Measurements from ENCODE around the gene DEPP1. TPM values are rescaled to one million over a fixed set of nuclear protein-coding genes. Genes with fewer than 3 reads are reported as not detected.

Gene DEPP1
- total and polyA plus RNA-seq, 2 donors (not counting 1 experiment from before 2014, with no cell fraction given) = not detected

DNA sequence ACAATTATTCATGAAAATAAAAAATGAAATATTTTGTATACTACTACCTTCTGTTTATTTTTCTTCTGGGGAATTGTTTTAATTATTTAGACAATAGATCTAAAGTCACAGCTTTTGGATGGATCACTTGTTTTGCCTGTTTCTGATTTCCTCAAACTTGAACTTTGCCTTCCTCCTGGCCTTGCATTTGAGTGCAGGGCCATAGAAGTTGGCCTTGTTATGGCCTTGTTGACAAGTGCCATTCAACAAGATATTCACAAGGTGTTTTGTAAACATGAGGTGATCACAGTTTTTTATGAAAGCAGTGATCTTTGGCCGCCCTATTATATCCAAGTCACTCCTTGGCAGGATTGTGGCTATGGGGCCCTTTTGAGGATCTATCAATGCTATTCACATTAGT lies 26.7 kb upstream of the DEPP1 start:
- H3K79me2 ChIP-seq (ENCODE audit: control insufficient read depth, insufficient read depth, low read length) = peaks cover 15% of the 10 kb centered on the region
- H3K4me1 ChIP-seq (ENCODE audit: control insufficient read depth in 2 of 2, insufficient read depth in 2 of 2, low read length in 2 of 2) = peaks cover 11 to 12% of the 10 kb centered on the region in 2 donors
- no peak overlapping the region for H3K27ac ChIP-seq (ENCODE audit: low read length in 2 of 2)
- H3K4me2 ChIP-seq (replicated peaks; ENCODE audit: low read depth, low read length, poor library complexity, severe bottlenecking) = no peak overlapping the region
- no peaks in the 10 kb centered on the region for H3K9me3 Mint-ChIP-seq (ENCODE audit: insufficient read depth)
- no peak overlapping the region for H3K4me3 Mint-ChIP-seq
- ChIA-PET POLR2A (no interaction called here), CTCF (interaction anchor here (1.2 to 1.5 kb wide), 2 partner anchors 10 to 72 kb away, joined by 3 to 4 read pairs; no protein-coding TSS in a partner anchor)
- ATAC-seq (ENCODE audit: low read depth) = no peak
- H3K27ac Mint-ChIP-seq = no peak overlapping the region
- H4K20me1 ChIP-seq (ENCODE audit: control insufficient read depth, insufficient read depth, low read length, poor library complexity, severe bottlenecking) = peaks cover 5% of the 10 kb centered on the region
- no peak overlapping the region for H2AFZ ChIP-seq (ENCODE audit: insufficient read depth, low read depth, low read length, poor library complexity, severe bottlenecking)
- peaks cover 19% of the 10 kb centered on the region for H3K4me1 Mint-ChIP-seq
- no peaks in the 10 kb centered on the region for H3K27me3 ChIP-seq (replicated peaks in 1 of 4; ENCODE audit: control extremely low read depth in 1 of 4, control insufficient read depth in 3 of 4, insufficient read depth in 4 of 4, low read length in 3 of 4)
- TF ChIP-seq, protein P1, sequence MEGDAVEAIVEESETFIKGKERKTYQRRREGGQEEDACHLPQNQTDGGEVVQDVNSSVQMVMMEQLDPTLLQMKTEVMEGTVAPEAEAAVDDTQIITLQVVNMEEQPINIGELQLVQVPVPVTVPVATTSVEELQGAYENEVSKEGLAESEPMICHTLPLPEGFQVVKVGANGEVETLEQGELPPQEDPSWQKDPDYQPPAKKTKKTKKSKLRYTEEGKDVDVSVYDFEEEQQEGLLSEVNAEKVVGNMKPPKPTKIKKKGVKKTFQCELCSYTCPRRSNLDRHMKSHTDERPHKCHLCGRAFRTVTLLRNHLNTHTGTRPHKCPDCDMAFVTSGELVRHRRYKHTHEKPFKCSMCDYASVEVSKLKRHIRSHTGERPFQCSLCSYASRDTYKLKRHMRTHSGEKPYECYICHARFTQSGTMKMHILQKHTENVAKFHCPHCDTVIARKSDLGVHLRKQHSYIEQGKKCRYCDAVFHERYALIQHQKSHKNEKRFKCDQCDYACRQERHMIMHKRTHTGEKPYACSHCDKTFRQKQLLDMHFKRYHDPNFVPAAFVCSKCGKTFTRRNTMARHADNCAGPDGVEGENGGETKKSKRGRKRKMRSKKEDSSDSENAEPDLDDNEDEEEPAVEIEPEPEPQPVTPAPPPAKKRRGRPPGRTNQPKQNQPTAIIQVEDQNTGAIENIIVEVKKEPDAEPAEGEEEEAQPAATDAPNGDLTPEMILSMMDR (IDR thresholded peaks at IDR 0.05) = no peak
- TF ChIP-seq EZH2 (IDR thresholded peaks at IDR 0.05; ENCODE audit: borderline replicate concordance, insufficient read depth, low read depth, low read length, poor library complexity, severe bottlenecking) = no peak
- DNase-seq = no peak
- peaks cover 8 to 19% of the 10 kb centered on the region in 2 experiments for H3K36me3 ChIP-seq (replicated peaks in 1 of 2; ENCODE audit: control extremely low read depth in 1 of 2, control insufficient read depth in 1 of 2, extremely low read depth in 1 of 2, insufficient read depth in 2 of 2, low read length in 1 of 2)
- no peak overlapping the region for H3K9ac ChIP-seq (ENCODE audit: low read length)
- H3K9me3 ChIP-seq (ENCODE audit: control extremely low read depth in 1 of 3, control insufficient read depth in 2 of 3, insufficient read depth in 1 of 3, low read length in 2 of 3) = peaks cover 4 to 10% (median 10%) of the 10 kb centered on the region in 3 donors
- WGBS (ENCODE audit: insufficient coverage) = no CpG with 5 or more reads among the region's 1 CpG
- no peaks in the 10 kb centered on the region for H3K27me3 Mint-ChIP-seq
- H3K4me3 ChIP-seq (ENCODE audit: control extremely low read depth in 1 of 5, extremely low read depth in 1 of 5, insufficient read depth in 1 of 5, low read depth in 2 of 5, low read length in 4 of 5) = no peak overlapping the region
- intact Hi-C loops (cut with micrococcal nuclease) = loop anchor here (10.0 kb wide), 2 partner anchors 370 to 1360 kb away; partner anchors contain the start of genes ALOX5 and ZNF32

DNA sequence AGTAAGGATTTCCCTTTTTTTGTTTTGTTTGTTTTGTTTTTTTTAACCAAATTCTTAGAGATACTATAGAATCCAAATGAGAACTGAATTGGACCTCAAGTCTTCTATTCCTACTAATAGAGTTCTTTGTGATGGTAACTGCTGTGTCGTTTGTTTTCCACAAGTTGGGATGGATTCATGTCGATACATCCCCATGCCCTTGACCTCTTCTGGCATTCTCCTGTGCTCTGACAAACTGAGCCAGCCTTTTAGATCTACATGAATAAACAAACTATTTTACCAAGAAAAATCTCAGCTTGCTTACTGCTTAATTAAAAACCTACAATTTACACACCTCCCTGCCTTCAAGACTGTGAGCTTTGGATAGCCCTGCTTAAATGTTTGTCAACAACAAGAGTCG lies 26.1 kb upstream of the DEPP1 start:
- H3K79me2 ChIP-seq (ENCODE audit: control insufficient read depth, insufficient read depth, low read length) = peaks cover 17% of the 10 kb centered on the region
- no peak overlapping the region for H3K9ac ChIP-seq (ENCODE audit: low read length)
- ChIA-PET CTCF (interaction anchor here (1.2 kb wide), 1 partner anchor 72 kb away, joined by 4 read pairs; no protein-coding TSS in a partner anchor), POLR2A (no interaction called here)
- Mint-ChIP-seq H3K4me3 (no peak overlapping the region), H3K9me3 (ENCODE audit: insufficient read depth) (no peaks in the 10 kb centered on the region), H3K27ac (no peak overlapping the region), H3K4me1 (peaks cover 25% of the 10 kb centered on the region), H3K27me3 (no peaks in the 10 kb centered on the region)
- peaks cover 15 to 16% of the 10 kb centered on the region in 2 donors for H3K4me1 ChIP-seq (ENCODE audit: control insufficient read depth in 2 of 2, insufficient read depth in 2 of 2, low read length in 2 of 2)
- ATAC-seq (ENCODE audit: low read depth) (no peak), DNase-seq (no peak)
- no peak overlapping the region for H3K27ac ChIP-seq (ENCODE audit: low read length in 2 of 2)
- H2AFZ ChIP-seq (ENCODE audit: insufficient read depth, low read depth, low read length, poor library complexity, severe bottlenecking) = no peak overlapping the region
- peaks cover 4 to 10% (median 10%) of the 10 kb centered on the region in 3 donors for H3K9me3 ChIP-seq (ENCODE audit: control extremely low read depth in 1 of 3, control insufficient read depth in 2 of 3, insufficient read depth in 1 of 3, low read length in 2 of 3)
- TF ChIP-seq, protein P1 (IDR thresholded peaks at IDR 0.05) = no peak
- TF ChIP-seq EZH2 (IDR thresholded peaks at IDR 0.05; ENCODE audit: borderline replicate concordance, insufficient read depth, low read depth, low read length, poor library complexity, severe bottlenecking) = no peak
- H3K4me2 ChIP-seq (replicated peaks; ENCODE audit: low read depth, low read length, poor library complexity, severe bottlenecking) = no peak overlapping the region
- intact Hi-C loops (cut with micrococcal nuclease) = loop anchor here (5.0 to 10.0 kb wide), 3 partner anchors 370 to 1360 kb away; partner anchors contain the start of genes ALOX5, TIMM23 and ZNF32
- H3K4me3 ChIP-seq (ENCODE audit: control extremely low read depth in 1 of 5, extremely low read depth in 1 of 5, insufficient read depth in 1 of 5, low read depth in 2 of 5, low read length in 4 of 5) = no peak overlapping the region
- peaks cover 8 to 19% of the 10 kb centered on the region in 2 experiments for H3K36me3 ChIP-seq (replicated peaks in 1 of 2; ENCODE audit: control extremely low read depth in 1 of 2, control insufficient read depth in 1 of 2, extremely low read depth in 1 of 2, insufficient read depth in 2 of 2, low read length in 1 of 2)
- H3K27me3 ChIP-seq (replicated peaks in 1 of 4; ENCODE audit: control extremely low read depth in 1 of 4, control insufficient read depth in 3 of 4, insufficient read depth in 4 of 4, low read length in 3 of 4) = no peaks in the 10 kb centered on the region
- peaks cover 5% of the 10 kb centered on the region for H4K20me1 ChIP-seq (ENCODE audit: control insufficient read depth, insufficient read depth, low read length, poor library complexity, severe bottlenecking)
- WGBS (ENCODE audit: insufficient coverage) = 100% methylated on average over 2 of the region's 3 CpGs
